HG03135 (cell line): ENCODE measurements around the gene TCERG1L.
"Not testable (repeated sequence)": the region's sequence is repeated elsewhere in the genome, so short reads cannot be mapped to it uniquely, and the experiment has no call there.

Source experiments
- ATAC-seq: cut with Tn5 transposase; IDR thresholded peaks from one replicate; pipeline ENCODE4 v1.9.1; 2021; ENCODE audit warnings: mild to moderate bottlenecking, moderate library complexity; ENCODE audit not compliant: unreplicated experiment

The TCERG1L gene

GRCh38 chr10:131113709-131114291, 197.7 kb downstream of the TCERG1L start:
- ATAC-seq: no peak

GRCh38 chr10:131113165-131113564, 198.4 kb downstream of the TCERG1L start:
- ATAC-seq: no peak

DNA sequence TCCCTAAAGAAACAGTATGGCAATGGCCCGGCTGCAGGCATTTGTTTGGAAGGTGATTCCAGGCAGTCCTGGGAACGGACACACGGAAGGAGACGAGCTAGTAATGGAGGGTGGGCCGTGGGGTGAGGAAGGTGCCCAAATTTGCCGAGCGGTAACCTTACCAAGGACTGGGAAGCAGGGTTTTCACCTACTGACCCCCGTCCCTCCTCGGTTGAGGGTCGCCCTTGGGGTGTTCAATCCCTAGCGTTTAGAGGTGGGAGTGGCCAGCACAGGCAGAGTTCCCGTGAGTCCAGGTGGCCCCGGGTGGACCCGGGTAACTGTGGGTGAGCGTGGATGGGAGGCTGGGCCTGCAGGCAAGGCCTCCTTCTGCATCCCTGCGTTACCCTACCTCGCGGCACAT, 198.8 kb downstream of the TCERG1L start:
- no peak for ATAC-seq

GRCh38 chr10:131111471-131112080, 199.9 kb downstream of the TCERG1L start:
- no peak for ATAC-seq

DNA sequence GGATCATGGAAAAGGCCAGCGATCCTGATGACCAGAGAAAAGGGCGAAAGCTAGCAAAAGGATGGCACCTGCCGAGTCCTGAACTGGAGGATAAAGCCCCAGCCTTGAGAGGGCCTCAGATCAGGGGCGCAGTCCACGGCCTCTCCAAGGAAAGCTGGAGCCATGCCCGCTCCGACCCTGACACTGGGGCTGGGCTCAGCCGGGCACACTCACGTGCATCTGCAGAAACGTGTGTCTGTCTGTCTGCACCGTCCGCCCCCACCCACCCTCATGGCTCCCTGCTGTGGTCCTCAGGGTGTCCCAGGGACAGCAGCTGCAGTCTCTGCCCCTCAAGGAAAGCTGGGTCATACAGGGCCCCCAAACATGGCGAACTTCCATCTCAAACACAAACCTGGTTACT, 200.5 kb downstream of the TCERG1L start:
- ATAC-seq: no peak

DNA sequence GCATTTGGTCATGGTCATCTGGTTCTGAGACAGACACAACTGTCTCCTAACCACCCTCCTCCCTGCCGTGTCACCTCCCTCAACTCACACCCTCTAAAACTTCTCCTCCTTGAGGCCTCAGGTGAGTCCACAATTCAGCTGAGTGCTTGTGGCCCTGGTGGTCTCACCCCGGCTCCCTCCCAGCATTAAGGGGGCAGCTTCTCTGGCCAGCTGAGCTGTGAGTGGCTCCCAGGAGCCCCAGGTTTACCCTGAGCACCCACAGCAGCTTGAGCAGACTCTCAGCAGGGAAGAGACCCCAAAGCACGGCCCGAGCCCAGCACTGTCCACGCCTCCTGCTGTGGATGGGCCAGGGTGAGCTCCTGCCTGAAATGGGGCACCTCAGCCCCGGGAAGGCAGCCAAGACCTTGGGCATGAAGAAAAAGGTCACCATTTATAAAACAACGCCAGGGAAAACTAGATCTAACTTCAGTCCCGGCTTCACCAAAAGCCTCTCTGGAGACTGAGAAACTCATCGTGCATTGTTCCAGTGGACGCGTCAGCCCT, 201.2 kb downstream of the TCERG1L start:
- ATAC-seq: no peak

GRCh38 chr10:131109726-131110125, 201.8 kb downstream of the TCERG1L start:
- no peak for ATAC-seq

- ATAC-seq: no peak
Measured at GRCh38 chr10:131109291-131109690, 202.2 kb downstream of the TCERG1L start.

- ATAC-seq: no peak
Measured at GRCh38 chr10:131107970-131108369, 203.6 kb downstream of the TCERG1L start.

DNA sequence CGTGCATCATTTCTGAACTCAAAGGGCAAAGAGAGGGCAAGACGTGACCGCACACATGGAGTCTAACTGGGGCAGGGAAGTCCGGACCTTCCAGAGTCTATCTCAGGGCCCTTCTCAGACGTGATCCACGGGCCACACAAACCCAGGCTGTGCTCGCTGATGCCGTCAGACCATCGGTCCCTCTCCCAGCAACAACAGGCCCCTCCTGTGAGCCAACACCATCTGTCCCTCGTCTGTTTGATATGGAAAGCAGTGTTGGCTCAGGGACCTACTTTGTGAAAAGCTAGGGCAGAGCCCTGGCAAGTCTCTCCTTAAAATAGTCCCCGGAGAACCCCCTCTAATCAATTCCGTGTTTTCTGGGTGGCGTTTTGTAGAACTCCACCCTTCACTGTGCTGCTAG, 208.8 kb downstream of the TCERG1L start:
- ATAC-seq: no peak

GRCh38 chr10:131102147-131102546, 209.4 kb downstream of the TCERG1L start:
- no peak for ATAC-seq

GRCh38 chr10:131100418-131101410, 210.8 kb downstream of the TCERG1L start:
- not testable (repeated sequence) for ATAC-seq

GRCh38 chr10:131099028-131099726, 212.3 kb downstream of the TCERG1L start:
- ATAC-seq: no peak

GRCh38 chr10:131098416-131098952, 213.0 kb downstream of the TCERG1L start:
- ATAC-seq: no peak

- no peak for ATAC-seq
Measured at GRCh38 chr10:131096031-131096430, 215.5 kb downstream of the TCERG1L start.

- ATAC-seq: no peak
Measured at GRCh38 chr10:131095313-131095580, 216.3 kb downstream of the TCERG1L start.

- ATAC-seq: no peak
Measured at GRCh38 chr10:131094527-131095312, 216.8 kb downstream of the TCERG1L start.

DNA sequence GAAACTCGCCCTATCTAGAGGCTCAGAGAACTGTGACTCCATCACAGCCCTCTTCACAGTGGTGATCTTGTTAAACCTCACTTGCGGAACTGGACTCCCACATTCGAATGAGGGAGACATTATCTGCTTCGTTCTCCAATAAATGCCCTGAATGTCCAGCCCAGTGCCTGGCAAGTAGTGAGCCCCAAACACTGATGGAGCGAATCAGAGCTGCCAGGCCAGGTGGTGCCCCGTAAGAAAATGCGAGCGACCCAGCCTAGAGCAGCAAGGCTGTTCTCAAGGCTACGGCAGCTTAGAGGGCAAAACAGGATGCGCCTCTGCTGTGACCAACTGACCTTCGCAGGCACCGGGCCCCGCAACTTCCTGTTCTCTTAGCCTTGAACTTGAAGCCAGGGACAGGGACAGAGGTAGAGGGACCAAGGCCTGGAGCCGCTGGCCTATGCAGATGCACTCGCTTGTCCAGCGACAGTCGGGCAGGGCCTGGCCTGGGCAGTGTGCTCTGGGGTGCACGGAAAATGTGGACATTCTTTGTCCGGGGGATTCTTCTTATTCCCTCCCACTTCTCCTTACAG, 217.6 kb downstream of the TCERG1L start:
- ATAC-seq: no peak

DNA sequence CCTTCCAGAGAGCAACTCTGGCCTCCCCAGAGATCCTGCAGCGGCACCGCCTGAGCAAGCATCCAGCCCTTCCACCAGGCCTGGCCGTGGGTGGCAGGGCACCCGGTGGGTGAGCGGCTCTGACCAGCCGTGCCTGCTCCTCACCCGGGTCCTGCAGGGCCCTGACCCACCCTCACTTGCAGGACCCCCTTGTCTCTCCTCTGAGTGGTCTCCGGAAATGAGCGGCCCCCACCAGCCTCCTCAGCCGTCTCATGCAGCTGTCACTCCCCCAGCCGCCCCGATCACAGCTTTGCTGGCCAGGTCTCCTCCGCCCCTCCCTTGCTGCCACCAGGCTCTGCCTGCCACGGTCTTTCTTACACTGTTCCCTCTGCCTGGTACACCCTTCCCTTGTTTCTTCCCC, 218.2 kb downstream of the TCERG1L start:
- no peak for ATAC-seq

GRCh38 chr10:131092876-131093275, 218.6 kb downstream of the TCERG1L start:
- no peak for ATAC-seq
